Activated CD4-positive, alpha-beta memory T cell treated with anti-CD3 and anti-CD28 coated beads, Interleukin-2, amount 10 ng/mL, durations not matched to agents 7 days and 5 days (primary cell): ENCODE results near the gene MLLT11. TPM values are rescaled to one million over a fixed set of nuclear protein-coding genes. Genes with fewer than 3 reads are reported as not detected.
"Not testable (repeated sequence)": the region's sequence is repeated elsewhere in the genome, so short reads cannot be mapped to it uniquely, and the experiment has no call there.

Source experiments
- CTCF ChIA-PET: fragments of 350-600 bp; sonication (Branson Sonifier 250); formaldehyde crosslinking; loops from one replicate; lab custom pipeline; 2021; ENCODE audit warnings: antibody characterized with exemption, inconsistent platforms; lab: Charles Lee
- POLR2A ChIA-PET: fragments of 350-600 bp; sonication (Branson Sonifier 250); formaldehyde crosslinking; loops from one replicate; lab custom pipeline; 2021; ENCODE audit warnings: antibody characterized with exemption; lab: Charles Lee
- DNase-seq: peaks from one replicate; pipeline ENCODE4 v3.0.0-alpha.2; 2020
- H3K27ac Mint-ChIP-seq: one replicate; pipeline ENCODE4 v1.8.0; 2021; ENCODE audit warnings: mild to moderate bottlenecking, mixed read lengths
- H3K27me3 Mint-ChIP-seq: one replicate; pipeline ENCODE4 v1.8.0; 2021; ENCODE audit warnings: mixed read lengths
- H3K36me3 Mint-ChIP-seq: one replicate; pipeline ENCODE4 v1.8.0; 2021; ENCODE audit warnings: low read depth, mixed read lengths
- H3K4me1 Mint-ChIP-seq: one replicate; pipeline ENCODE4 v1.8.0; 2021; ENCODE audit warnings: mixed read lengths
- H3K4me3 Mint-ChIP-seq: one replicate; pipeline ENCODE4 v1.8.0; 2021; ENCODE audit warnings: mild to moderate bottlenecking, mixed read lengths
- H3K9me3 Mint-ChIP-seq: one replicate; pipeline ENCODE4 v1.8.0; 2021; ENCODE audit warnings: mixed read lengths
- total RNA-seq, 2 experiments: library from RNA; stranded (reverse); gene quantifications; one replicate each; pipeline ENCODE4 v1.2.3, GENCODE V29; 2021

MLLT11 gene
- total RNA-seq, 2 experiments from 2014 or later: 3.2 to 3.4 TPM

- POLR2A ChIA-PET, H3K4me1 Mint-ChIP-seq, H3K4me3 Mint-ChIP-seq, H3K27ac Mint-ChIP-seq, H3K27me3 Mint-ChIP-seq, H3K9me3 Mint-ChIP-seq, H3K36me3 Mint-ChIP-seq, DNase-seq: not testable (repeated sequence)
- CTCF ChIA-PET: interaction anchor here (2.9 to 9.7 kb wide), 2 partner anchors 57 to 73 kb away, joined by 9 to 267 read pairs; partner anchors contain the start of gene TNFAIP8L2
Measured at GRCh38 chr1:151097426-151097825, 37.2 kb downstream of the MLLT11 start.

- H3K36me3 Mint-ChIP-seq: peaks cover 4% of the 10 kb centered on the region
- CTCF ChIA-PET: interaction anchor here (2.9 to 9.7 kb wide), 3 partner anchors 57 to 154 kb away, joined by 9 to 267 read pairs (median 40); partner anchors contain the start of gene TNFAIP8L2
- POLR2A ChIA-PET: no interaction called here
- H3K27me3 Mint-ChIP-seq: no peaks in the 10 kb centered on the region
- H3K4me3 Mint-ChIP-seq: no peak overlapping the region
- no peak overlapping the region for H3K27ac Mint-ChIP-seq
- H3K9me3 Mint-ChIP-seq: no peaks in the 10 kb centered on the region
- DNase-seq: no peak
- no peaks in the 10 kb centered on the region for H3K4me1 Mint-ChIP-seq
Measured at GRCh38 chr1:151098126-151098525, 37.9 kb downstream of the MLLT11 start.

GRCh38 chr1:151104630-151105029, 44.4 kb downstream of the MLLT11 start:
- peaks cover 7% of the 10 kb centered on the region for H3K36me3 Mint-ChIP-seq
- no peaks in the 10 kb centered on the region for H3K9me3 Mint-ChIP-seq
- H3K4me3 Mint-ChIP-seq: no peak overlapping the region
- no peaks in the 10 kb centered on the region for H3K4me1 Mint-ChIP-seq
- CTCF ChIA-PET: interaction anchor here (1.5 to 9.7 kb wide), 3 partner anchors 50 to 236 kb away, joined by 3 to 267 read pairs (median 4); partner anchors contain the start of gene TNFAIP8L2
- no peak for DNase-seq
- no peak overlapping the region for H3K27ac Mint-ChIP-seq
- POLR2A ChIA-PET: interaction anchor here (1.0 kb wide), 1 partner anchor 38 kb away, joined by 3 read pairs; no protein-coding TSS in a partner anchor
- H3K27me3 Mint-ChIP-seq: no peaks in the 10 kb centered on the region

GRCh38 chr1:151106894-151107293, 46.7 kb downstream of the MLLT11 start:
- H3K4me3 Mint-ChIP-seq: no peak overlapping the region
- H3K4me1 Mint-ChIP-seq: no peaks in the 10 kb centered on the region
- H3K27ac Mint-ChIP-seq: no peak overlapping the region
- peaks cover 7% of the 10 kb centered on the region for H3K36me3 Mint-ChIP-seq
- no peaks in the 10 kb centered on the region for H3K27me3 Mint-ChIP-seq
- H3K9me3 Mint-ChIP-seq: no peaks in the 10 kb centered on the region
- POLR2A ChIA-PET: interaction anchor here (1.1 kb wide), 1 partner anchor 27 kb away, joined by 4 read pairs; no protein-coding TSS in a partner anchor
- no peak for DNase-seq
- CTCF ChIA-PET: interaction anchor here (1.0 kb wide), 1 partner anchor 144 kb away, joined by 4 read pairs; no protein-coding TSS in a partner anchor

- no peaks in the 10 kb centered on the region for H3K4me1 Mint-ChIP-seq
- no peaks in the 10 kb centered on the region for H3K27me3 Mint-ChIP-seq
- H3K27ac Mint-ChIP-seq: no peak overlapping the region
- H3K4me3 Mint-ChIP-seq: no peak overlapping the region
- no peaks in the 10 kb centered on the region for H3K9me3 Mint-ChIP-seq
- peaks cover 7% of the 10 kb centered on the region for H3K36me3 Mint-ChIP-seq
- ChIA-PET POLR2A (no interaction called here), CTCF (interaction anchor here (1.9 kb wide), 1 partner anchor 9 kb away, joined by 6 read pairs; no protein-coding TSS in a partner anchor)
- DNase-seq: no peak
Measured at GRCh38 chr1:151108331-151108730, 48.1 kb downstream of the MLLT11 start.

- Mint-ChIP-seq H3K4me1 (no peaks in the 10 kb centered on the region), H3K36me3 (peaks cover 7% of the 10 kb centered on the region), H3K4me3 (no peak overlapping the region), H3K27me3 (no peaks in the 10 kb centered on the region), H3K27ac (no peak overlapping the region), H3K9me3 (no peaks in the 10 kb centered on the region)
- no peak for DNase-seq
- ChIA-PET POLR2A (interaction anchor here (0.5 kb wide), 1 partner anchor 776 kb away, joined by 4 read pairs; no protein-coding TSS in a partner anchor), CTCF (interaction anchor here (0.6 to 4.5 kb wide), 2 partner anchors 14 to 329 kb away, joined by 3 to 24 read pairs; no protein-coding TSS in a partner anchor)
Measured at GRCh38 chr1:151113877-151114276, 53.7 kb downstream of the MLLT11 start.

Other genes with a start within 250 kb of the MLLT11 start
- gene ARNT, start 183.8 kb upstream of the MLLT11 start, total RNA-seq: 10 to 100 TPM; 39.8 TPM
- gene CTXND2, start 173.3 kb upstream of the MLLT11 start, total RNA-seq: not detected
- gene SETDB1, start 134.0 kb upstream of the MLLT11 start, total RNA-seq: 10 to 100 TPM; 49.5 to 51.5 TPM
- 100 to 1,000 TPM; 177 to 181 TPM for gene CERS2, start 85.6 kb upstream of the MLLT11 start, total RNA-seq
- gene ANXA9, start 78.1 kb upstream of the MLLT11 start, total RNA-seq: not detected
- 10 to 100 TPM; 19.9 to 20.5 TPM for gene MINDY1, start 53.5 kb upstream of the MLLT11 start, total RNA-seq
- 10 to 100 TPM; 13.8 to 16.6 TPM for gene PRUNE1, start 51.9 kb upstream of the MLLT11 start, total RNA-seq
- gene BNIPL, start 23.8 kb upstream of the MLLT11 start, total RNA-seq: 1 to 10 TPM in 1 of 2 experiments, under 1 TPM in 1; 0.98 to 1.2 TPM
- gene C1orf56, start 12.6 kb upstream of the MLLT11 start, total RNA-seq: 1 to 10 TPM; 1.2 to 1.7 TPM
- gene CDC42SE1, start 775 bp upstream of the MLLT11 start, total RNA-seq: 100 to 1,000 TPM; 345 to 347 TPM
- gene GABPB2, start 10.4 kb downstream of the MLLT11 start, total RNA-seq: 10 to 100 TPM; 24.5 to 25.9 TPM
- gene SEMA6C, start 86.2 kb downstream of the MLLT11 start, total RNA-seq: 1 to 10 TPM; 1.8 to 2.3 TPM
- 10 to 100 TPM; 31.2 to 32.0 TPM for gene TNFAIP8L2, start 96.3 kb downstream of the MLLT11 start, total RNA-seq
- 1 to 10 TPM; 2.0 to 2.1 TPM for gene LYSMD1, start 105.5 kb downstream of the MLLT11 start, total RNA-seq
- gene SCNM1, start 105.7 kb downstream of the MLLT11 start, total RNA-seq: 10 to 100 TPM; 63.5 to 67.9 TPM
- 1 to 10 TPM; 1.5 to 1.9 TPM for gene TMOD4, start 115.6 kb downstream of the MLLT11 start, total RNA-seq
- 10 to 100 TPM; 76.1 to 78.8 TPM for gene VPS72, start 129.8 kb downstream of the MLLT11 start, total RNA-seq
- 10 to 100 TPM; 53.9 to 61.1 TPM for gene PIP5K1A, start 138.2 kb downstream of the MLLT11 start, total RNA-seq
- 100 to 1,000 TPM; 178 to 188 TPM for gene PSMD4, start 194.3 kb downstream of the MLLT11 start, total RNA-seq
- gene ZNF687, start 221.9 kb downstream of the MLLT11 start, total RNA-seq: 10 to 100 TPM; 31.4 to 32.6 TPM